ENCODE measurements around the gene DGKH. TPM values are rescaled to one million over a fixed set of nuclear protein-coding genes. Genes with fewer than 3 reads are reported as not detected.

Gene DGKH
- total and polyA plus RNA-seq, 9 of the 15 experiments (the other 6 are each of a cell fraction or from before 2014, with no cell fraction given), result 0.38 to 4.4 (median 3.1) TPM

GRCh38 chr13:42127047-42127446 is 78.6 kb downstream of the DGKH start (continued):
- TF ChIP-seq, protein P1, sequence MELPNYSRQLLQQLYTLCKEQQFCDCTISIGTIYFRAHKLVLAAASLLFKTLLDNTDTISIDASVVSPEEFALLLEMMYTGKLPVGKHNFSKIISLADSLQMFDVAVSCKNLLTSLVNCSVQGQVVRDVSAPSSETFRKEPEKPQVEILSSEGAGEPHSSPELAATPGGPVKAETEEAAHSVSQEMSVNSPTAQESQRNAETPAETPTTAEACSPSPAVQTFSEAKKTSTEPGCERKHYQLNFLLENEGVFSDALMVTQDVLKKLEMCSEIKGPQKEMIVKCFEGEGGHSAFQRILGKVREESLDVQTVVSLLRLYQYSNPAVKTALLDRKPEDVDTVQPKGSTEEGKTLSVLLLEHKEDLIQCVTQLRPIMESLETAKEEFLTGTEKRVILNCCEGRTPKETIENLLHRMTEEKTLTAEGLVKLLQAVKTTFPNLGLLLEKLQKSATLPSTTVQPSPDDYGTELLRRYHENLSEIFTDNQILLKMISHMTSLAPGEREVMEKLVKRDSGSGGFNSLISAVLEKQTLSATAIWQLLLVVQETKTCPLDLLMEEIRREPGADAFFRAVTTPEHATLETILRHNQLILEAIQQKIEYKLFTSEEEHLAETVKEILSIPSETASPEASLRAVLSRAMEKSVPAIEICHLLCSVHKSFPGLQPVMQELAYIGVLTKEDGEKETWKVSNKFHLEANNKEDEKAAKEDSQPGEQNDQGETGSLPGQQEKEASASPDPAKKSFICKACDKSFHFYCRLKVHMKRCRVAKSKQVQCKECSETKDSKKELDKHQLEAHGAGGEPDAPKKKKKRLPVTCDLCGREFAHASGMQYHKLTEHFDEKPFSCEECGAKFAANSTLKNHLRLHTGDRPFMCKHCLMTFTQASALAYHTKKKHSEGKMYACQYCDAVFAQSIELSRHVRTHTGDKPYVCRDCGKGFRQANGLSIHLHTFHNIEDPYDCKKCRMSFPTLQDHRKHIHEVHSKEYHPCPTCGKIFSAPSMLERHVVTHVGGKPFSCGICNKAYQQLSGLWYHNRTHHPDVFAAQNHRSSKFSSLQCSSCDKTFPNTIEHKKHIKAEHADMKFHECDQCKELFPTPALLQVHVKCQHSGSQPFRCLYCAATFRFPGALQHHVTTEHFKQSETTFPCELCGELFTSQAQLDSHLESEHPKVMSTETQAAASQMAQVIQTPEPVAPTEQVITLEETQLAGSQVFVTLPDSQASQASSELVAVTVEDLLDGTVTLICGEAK (IDR thresholded peaks at IDR 0.05), result no peak
- TF ChIP-seq, protein P1 (CRISPR knock-in tag; IDR thresholded peaks at IDR 0.05), result no peak
- no peak for TF ChIP-seq ETS2 (tag; IDR thresholded peaks at IDR 0.05; ENCODE audit: borderline replicate concordance, poor library complexity, severe bottlenecking)
- no peak for TF ChIP-seq HCFC1 (IDR thresholded peaks at IDR 0.05; ENCODE audit: low read depth, low read length)
- TF ChIP-seq CHAMP1 (IDR thresholded peaks at IDR 0.05), result no peak
- no peak for TF ChIP-seq GATA2 (CRISPR knock-in tag; IDR thresholded peaks at IDR 0.05)
- no peak for TF ChIP-seq POLR3G (IDR thresholded peaks at IDR 0.05; ENCODE audit: extremely low read depth, insufficient read length, insufficient replicate concordance)
- no peak for TF ChIP-seq RFX1 (IDR thresholded peaks at IDR 0.05)

All from K562 (cell line).